Activated CD8-positive, alpha-beta memory T cell treated with anti-CD3 and anti-CD28 coated beads for 36 hours (primary cell): ENCODE measurements around the gene RERE. TPM values are rescaled to one million over a fixed set of nuclear protein-coding genes. Genes with fewer than 3 reads are reported as not detected.

Experiments
- CTCF ChIA-PET: fragments of 350-600 bp; sonication (Branson Sonifier 250); formaldehyde crosslinking; loops from one replicate; lab custom pipeline; 2021; ENCODE audit warnings: antibody characterized with exemption; lab: Charles Lee
- POLR2A ChIA-PET: fragments of 350-600 bp; sonication (Branson Sonifier 250); formaldehyde crosslinking; loops from one replicate; lab custom pipeline; 2021; ENCODE audit warnings: antibody characterized with exemption; lab: Charles Lee
- total RNA-seq, 2 experiments: library from RNA; stranded (reverse); gene quantifications; one replicate each; pipeline ENCODE4 v1.2.3, GENCODE V29; 2021

Gene RERE
- total RNA-seq, 2 experiments from 2014 or later, result 32.9 to 33.6 TPM

DNA sequence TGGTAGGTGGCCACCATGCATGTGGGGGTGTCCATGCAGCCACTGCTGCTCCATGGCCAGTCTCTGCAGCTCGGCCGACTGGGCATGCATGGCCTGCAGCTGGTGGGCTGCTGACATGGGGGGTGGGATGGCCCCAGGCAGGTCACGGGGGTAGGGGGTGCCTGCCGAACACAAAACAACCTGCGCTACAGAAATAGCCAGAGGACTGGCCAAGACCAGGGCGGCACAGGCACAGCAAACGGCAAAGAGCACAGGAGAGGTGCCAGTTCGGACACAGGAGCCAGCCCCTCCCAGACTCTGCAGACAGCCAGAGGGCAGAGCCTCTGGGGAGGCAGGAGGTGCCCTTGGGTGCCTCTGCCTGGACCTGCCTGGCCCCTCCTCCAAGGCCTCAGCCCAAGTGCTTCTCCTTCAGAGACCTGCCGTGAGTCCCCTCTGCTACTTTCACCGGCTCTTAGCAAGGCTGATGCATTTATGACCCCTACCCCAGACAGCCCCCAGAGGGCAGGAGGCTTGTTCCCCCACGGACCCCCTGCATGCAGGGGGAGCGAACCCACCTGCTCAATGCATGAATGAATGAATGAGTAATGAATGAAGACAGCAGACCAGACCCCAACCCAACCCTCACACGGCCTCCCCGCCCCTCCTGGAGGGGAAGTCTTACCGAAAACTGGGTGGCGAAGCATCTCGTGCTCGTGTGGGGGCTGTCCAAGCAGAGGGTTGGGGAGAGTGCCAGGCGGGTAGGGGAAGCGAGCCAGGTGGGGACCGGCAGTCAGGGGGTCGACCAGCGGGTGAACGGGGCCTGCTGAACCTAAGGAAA lies 461.8 kb downstream of the RERE start:
- ChIA-PET CTCF (no interaction called here), POLR2A (no interaction called here)

DNA sequence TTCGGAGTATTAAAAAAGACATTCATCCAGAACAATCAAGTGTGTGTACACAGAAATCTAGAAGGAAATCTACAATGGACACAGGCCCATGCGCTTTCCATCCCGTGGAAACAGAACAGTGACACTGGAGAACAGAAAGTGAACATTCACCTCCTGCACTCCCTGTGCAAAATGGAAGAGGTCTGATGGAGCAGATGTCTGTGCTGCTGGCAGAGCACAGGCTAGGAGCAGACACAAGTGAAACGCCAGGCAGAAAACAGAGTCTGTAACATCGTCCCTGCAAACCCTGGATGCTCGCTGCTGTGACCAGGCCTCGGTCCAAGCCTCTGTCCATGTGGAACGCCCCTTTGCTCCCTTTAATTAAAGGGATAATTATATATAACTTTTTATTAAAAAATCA lies 463.4 kb downstream of the RERE start:
- POLR2A ChIA-PET, result no interaction called here
- CTCF ChIA-PET, result no interaction called here

DNA sequence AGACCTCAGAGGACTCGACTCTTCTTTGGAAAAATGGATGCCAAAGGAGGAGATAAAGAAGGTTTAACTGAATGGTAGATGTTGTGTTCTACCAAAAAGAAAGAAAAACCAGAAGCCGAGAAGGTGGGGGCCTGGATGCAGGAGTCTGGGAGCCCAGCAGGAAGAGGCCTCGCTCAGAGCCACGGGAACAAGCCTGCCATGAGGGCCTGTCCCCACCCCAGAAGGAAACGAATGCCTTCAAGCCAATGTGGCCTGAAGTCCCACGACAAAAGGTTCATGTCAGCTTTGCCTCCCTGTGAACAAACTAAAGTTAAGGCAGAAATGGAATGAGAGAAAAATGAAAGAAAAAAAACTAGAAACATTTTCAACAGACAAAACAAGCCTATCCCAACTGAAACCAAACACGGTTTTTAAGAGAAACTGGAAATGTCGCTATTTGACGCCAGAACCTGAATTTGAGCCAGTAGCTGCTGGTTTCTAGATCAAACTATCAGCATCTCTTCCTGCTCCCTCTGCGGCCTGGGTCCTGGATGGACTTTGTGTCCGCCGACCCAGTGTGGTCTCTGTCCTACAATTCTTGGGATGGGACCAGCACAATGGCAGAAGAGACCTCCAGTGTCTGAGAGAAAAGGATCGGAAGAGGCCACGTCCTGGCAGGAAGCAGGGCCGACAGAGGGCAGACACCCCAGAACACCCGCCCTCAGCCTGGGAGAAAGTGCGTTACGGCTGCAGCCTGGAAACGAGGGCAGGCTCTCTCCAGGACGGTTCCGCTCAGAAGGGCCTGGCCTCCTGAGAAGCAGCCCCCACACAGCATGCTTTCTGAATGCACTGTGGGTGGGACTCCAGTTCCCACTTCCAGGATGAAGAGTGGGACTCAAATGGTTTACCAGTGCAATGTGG lies 464.3 kb downstream of the RERE start:
- ChIA-PET POLR2A (no interaction called here), CTCF (interaction anchor here (0.6 to 2.8 kb wide), 3 partner anchors 261 to 353 kb away, joined by 3 to 10 read pairs (median 6); no protein-coding TSS in a partner anchor)

DNA sequence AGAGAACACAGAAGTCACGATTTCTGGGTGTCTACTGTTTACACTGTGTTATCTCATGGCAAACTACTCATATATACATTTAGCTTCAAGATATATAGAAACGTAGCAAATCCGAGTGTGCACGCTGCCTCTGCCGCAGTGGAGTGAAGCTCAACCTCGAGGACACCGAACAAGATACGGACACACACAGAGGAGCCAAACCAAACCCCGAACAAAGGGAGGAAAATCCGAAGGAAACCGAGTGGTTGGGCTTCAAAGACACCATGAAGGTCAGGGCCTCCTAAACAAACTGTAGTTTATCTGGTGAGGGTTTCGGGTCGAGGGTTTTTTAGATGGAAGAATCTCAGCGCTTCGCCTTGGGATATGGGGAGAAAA lies 465.0 kb downstream of the RERE start:
- ChIA-PET CTCF (interaction anchor here (0.6 to 2.8 kb wide), 4 partner anchors 261 to 354 kb away, joined by 3 to 10 read pairs (median 4); no protein-coding TSS in a partner anchor), POLR2A (no interaction called here)

DNA sequence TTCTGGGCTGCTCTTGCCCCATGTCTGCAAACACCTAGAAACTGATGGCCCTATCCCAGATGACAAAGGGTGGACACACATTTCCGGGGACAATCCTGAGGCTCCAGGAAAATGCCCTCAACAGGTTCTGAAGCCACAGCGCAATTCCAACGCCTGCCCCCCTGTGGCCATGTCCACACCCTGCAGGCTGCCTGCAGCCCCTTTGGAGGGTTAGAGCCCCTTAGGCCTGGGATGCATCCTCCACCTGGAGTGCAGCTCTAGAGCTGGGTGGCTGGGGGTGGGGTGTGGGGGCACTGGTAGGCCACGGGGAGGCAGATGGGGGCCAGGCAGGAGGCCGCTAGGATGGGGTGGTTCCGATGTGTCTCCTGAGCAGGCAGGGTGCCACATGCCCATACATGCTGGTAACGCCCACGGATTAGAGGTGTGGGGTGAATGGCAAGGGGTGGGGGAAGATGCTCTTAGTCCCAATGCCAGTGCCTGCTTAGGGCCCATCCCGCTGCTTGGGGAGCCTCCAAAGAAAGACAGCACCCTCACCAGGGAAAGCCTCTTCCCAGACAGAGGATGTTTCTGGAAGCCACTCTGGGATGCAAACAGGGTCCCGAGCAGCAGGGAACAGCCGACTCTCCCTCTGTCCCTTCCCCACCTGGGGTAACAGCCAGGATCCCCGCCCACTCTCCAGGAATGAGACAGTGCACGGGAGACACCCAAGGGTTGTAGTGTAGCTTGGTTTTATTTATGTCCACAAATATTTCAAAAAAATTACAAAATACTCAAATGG lies 465.6 kb downstream of the RERE start:
- POLR2A ChIA-PET, result no interaction called here
- CTCF ChIA-PET, result interaction anchor here (0.6 to 2.8 kb wide), 5 partner anchors 260 to 354 kb away, joined by 3 to 10 read pairs (median 5); no protein-coding TSS in a partner anchor

DNA sequence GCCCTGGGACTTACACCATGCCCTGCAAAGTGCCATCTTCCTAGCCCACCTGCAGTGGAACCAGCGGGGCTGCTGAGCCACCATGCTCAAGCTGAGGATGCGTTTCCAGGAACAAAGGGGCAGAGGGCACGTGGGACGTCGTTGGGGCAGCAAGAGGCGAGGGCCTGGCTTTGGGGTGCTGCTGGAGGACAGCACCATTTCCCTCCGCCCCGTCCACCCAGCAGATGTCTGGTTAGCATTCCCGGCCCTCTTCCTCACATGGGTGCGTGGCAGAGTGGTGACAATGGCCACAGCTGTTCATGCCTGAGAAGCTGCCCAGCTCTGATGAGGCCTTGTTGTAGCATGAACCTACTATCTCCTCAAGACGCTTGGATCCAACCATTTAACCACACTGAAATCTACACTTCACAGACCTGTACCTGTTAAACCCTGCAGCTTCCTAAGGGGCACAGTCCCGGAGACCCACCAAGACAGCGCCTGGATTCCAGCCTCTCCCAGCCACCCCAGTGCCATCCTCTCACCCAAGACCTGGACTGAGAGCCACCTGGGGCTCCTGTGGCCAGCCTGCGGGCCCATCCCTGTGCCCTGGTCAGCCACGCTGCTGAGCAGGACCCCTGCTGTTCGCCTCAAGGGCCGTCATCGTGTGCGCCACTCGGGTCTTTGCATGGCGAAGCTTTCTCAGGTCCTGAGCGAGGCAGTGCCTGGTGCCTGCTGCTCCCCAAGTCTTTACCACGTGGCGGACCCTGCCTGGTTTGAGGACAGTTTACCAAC lies 466.3 kb downstream of the RERE start:
- ChIA-PET POLR2A (no interaction called here), CTCF (interaction anchor here (0.9 to 2.8 kb wide), 4 partner anchors 16 to 338 kb away, joined by 3 to 10 read pairs (median 4); no protein-coding TSS in a partner anchor)

DNA sequence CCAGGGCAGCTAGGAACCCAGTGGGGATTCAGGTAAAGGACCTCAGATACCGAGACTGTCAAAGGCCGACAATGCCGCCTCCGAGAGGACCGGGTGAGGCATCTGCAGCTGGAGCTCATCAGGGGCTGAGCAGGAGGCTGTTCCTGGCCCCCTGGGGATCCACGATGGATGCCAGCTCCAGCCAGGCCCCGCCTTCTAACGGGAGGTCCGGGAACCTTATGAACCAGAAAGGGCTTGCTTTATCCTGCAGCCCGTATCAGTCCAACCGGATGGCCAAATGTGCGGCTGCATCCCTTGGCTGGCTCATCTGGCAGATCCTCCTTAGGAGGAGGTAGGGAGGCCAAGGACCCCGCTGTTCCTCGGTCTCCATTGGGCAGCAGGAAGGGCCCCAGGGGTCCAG lies 467.5 kb downstream of the RERE start:
- ChIA-PET POLR2A (no interaction called here), CTCF (interaction anchor here (0.9 to 2.0 kb wide), 5 partner anchors 17 to 335 kb away, joined by 3 to 7 read pairs (median 5); no protein-coding TSS in a partner anchor)

DNA sequence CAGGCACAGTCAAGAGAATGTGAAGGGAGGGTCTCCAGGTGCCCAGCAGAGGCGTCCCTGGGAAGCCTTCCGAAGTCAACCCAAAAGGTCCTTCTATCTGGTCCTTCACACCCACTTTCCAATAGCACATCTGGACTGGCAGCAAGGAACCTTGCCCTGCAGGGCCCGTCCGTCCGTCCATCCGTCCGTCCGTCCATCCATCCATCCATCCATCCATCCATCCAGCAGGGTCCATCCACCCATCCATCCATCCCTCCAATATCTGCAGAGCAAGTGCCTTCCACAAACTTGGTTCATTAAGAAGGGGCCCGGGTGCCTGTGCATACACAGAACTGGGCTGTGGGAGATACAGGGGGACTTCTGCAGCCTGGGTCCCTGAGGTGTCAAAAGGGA lies 468.0 kb downstream of the RERE start:
- POLR2A ChIA-PET, result no interaction called here

DNA sequence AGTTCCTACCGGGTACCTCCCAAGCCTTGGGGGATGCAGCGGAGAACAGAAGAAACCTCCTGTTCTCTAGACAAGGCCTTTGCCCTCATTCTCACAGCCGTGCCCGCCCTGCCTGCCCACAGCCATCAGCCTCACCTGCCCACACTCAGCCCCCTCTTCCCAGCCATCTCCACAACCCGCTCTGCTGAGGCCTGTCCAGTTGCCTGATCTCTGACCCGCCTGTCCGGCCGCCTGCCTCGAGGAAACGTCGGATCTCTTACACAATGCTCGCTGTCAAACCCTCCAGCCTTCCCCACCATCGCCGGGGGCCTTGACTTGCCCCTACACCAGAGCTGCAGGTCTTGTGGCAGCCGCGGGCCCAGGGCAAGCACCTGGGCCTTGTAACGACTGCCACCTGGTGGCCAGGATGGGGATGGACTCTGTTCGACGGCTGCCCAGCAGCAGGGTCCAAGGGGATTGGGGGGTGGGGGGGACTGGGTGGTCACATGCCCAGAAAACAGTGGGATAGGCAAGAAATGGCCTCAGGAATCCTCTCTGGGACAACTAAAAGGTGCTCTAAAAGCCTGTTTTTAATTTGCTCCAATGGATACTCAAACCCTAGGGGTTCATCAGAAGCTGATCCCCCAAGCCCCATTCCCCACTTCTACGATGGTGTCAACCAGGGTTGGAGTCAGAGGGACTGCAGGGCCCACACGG lies 468.5 kb downstream of the RERE start:
- ChIA-PET CTCF (interaction anchor here (0.6 to 2.0 kb wide), 8 partner anchors 9 to 373 kb away, joined by 3 to 7 read pairs (median 4); no protein-coding TSS in a partner anchor), POLR2A (interaction anchor here (0.6 kb wide), 1 partner anchor 324 kb away, joined by 4 read pairs; no protein-coding TSS in a partner anchor)

More for the DNA sequence above, 468.0 kb downstream of the RERE start:
- CTCF ChIA-PET, result interaction anchor here (0.9 to 2.0 kb wide), 5 partner anchors 31 to 374 kb away, joined by 3 to 7 read pairs (median 5); no protein-coding TSS in a partner anchor

DNA sequence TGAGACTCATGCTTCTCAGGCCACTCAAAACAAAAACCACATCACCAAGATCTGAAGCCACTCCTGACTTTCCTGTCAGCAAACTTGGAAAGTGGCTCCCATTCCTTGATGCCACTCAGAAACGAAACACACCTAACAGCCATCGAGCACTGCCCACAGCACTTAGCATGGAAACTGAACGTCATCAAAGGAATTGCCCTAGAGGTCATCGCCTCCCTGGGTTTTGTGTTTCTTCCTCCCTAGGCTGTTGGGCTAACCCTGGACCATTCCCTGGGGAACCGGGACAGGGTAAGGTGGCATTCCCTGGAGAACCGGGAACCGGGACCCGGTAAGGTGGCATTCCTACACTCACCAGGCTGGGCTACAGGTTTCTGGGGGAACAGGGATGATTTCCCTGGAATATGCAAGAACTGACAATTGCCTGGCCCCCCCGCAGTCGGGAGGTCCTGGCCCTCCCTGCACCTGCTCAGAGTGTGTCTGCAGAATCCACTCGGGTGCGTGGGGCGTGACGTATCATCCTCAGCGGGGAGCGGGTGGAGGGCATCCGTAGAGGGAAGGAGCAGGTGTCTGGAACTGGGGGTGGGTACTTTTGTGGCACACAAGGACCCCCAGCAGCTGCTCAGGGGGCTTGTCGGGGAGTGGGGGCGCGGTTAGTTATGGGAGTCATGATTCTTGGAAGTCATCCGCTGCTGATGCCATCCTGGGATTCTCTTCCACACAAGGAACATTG lies 469.2 kb downstream of the RERE start:
- POLR2A ChIA-PET, result interaction anchor here (0.6 kb wide), 1 partner anchor 323 kb away, joined by 4 read pairs; no protein-coding TSS in a partner anchor

DNA sequence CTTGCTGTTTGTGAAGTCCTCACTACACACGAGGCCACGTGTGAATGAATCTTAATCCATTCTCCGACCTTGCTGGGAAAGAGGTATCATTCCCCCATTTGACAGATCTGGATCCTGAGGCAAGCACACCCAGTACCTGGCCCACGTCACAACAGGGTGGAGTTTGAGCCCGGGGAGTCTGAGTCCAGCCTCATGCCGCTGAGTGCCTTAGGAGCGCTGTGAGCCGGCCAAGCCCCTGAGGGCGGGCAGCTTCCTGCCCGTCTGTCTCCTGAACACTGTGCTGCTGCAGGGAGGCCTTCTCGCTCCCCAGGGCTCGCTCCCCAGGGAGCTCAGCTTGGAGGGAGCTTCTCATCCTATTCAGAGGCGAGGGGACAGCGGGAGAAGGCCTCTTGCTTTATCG lies 469.8 kb downstream of the RERE start:
- ChIA-PET POLR2A (no interaction called here), CTCF (interaction anchor here (0.7 to 1.2 kb wide), 2 partner anchors 334 to 362 kb away, joined by 3 read pairs; no protein-coding TSS in a partner anchor)

More for the DNA sequence above, 469.2 kb downstream of the RERE start:
- CTCF ChIA-PET, result interaction anchor here (0.6 to 2.0 kb wide), 10 partner anchors 9 to 407 kb away, joined by 3 to 7 read pairs (median 4); no protein-coding TSS in a partner anchor

DNA sequence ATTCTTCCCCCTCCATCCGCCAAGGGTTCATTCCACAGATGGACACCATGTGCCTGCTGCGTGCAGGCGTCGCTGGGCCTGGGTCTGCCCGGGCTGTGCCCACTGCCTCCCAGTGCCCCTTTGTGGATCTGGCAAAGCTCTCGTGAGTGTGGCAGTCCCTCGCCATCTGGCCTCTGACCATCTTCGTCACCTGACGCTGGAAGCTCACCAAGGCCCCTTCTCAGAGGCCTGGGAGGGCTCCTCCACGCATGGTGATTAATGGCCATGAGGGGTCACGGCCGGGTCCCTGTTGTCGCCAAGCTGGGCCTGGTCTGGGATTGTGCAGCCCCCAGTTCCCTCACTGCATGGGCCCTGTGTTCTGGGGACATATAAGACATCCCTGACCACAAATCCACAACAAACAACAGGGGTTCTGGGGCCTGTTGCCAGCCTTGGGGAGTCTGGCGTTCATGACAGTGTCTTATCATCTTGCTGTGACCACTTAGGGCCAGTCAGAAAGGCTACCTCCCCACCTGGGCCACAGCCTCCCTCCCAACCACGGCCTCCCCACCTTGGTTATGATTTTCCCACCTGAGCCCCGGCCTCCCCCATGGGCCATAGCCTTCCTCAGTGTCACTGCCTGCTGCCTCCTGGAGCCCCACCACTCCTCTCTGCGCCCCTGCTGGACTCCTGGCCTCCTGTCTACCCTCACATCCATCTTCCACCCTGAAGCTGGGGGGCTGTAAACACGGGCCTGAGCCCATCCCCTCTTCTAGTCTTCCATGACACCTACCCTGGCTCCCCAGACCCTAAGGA lies 471.6 kb downstream of the RERE start:
- POLR2A ChIA-PET, result no interaction called here
- CTCF ChIA-PET, result interaction anchor here (0.5 to 1.5 kb wide), 3 partner anchors 51 to 330 kb away, joined by 3 to 7 read pairs (median 6); no protein-coding TSS in a partner anchor

DNA sequence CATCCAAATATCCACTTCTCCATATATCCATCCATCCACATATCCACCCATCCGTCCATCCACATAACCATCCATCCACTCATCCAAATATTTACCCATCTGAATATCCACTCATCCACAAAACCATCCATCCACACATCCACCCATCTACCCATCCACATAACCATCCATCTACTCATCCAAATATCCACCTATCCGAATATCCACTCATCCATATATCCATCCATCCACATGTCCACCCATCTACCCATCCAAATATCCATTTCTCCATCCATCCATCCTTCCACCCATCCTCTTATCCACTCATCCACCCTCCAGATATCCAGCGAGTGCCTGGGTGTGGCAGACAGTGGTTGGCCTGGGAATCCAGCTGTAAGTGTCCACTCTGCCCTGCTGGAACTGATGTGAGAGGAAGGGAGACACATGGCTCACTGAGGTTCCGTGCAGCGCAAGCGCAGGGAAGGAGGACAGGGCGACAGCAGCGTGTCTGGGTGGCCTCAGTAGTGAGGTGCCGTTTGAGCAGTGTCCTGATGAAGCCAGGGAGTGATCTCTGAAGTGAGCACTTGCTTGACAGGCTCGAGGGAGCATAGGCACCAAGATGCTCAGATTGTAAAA lies 472.4 kb downstream of the RERE start:
- ChIA-PET POLR2A (no interaction called here), CTCF (interaction anchor here (0.5 kb wide), 1 partner anchor 50 kb away, joined by 3 read pairs; no protein-coding TSS in a partner anchor)

DNA sequence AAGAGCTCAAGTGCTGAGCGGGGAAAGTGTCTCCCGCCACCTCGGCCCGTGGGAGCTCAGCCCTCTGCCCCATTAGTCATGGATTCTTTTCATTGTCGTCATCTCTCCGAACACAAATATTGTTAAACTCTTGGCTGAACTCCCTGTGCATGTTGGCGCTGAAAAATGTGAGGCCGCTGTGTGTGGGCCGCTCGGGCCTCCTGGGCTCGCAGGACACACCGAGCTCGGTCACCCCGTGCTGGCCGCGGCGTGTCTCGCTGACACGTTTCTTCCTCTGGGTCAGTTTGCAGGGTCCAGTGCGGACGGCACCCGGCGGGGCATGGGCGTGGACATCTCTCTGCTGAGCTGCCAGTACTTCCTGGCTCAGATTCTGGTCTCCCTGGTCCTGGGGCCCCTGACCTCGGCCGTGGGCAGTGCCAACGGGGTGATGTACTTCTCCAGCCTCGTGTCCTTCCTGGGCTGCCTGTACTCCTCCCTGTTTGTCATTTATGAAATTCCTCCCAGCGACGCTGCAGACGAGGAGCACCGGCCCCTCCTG lies 473.9 kb downstream of the RERE start:
- CTCF ChIA-PET, result interaction anchor here (0.5 kb wide), 1 partner anchor 264 kb away, joined by 3 read pairs; no protein-coding TSS in a partner anchor

DNA sequence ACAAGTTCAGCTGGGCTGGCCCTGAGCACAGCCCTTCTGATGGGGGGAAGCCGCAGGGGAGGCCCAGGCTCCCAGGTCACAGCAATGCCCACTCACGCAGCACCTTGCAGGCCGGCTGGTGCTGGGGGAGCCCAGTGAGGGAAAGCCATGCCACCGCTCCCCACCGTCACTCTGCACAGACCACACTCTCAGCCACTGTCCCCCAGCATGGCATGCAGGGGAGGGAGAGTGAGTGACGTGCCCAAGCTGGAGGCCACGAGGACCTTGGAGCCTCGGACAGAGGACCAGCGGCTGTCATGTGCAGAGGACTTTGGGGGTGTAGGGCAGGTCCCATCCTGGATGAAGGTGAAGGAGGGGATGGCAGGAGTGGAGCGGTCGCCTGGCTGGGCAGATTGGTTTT lies 474.4 kb downstream of the RERE start:
- CTCF ChIA-PET, result no interaction called here
- POLR2A ChIA-PET, result no interaction called here

More for the DNA sequence above, 473.9 kb downstream of the RERE start:
- POLR2A ChIA-PET, result no interaction called here
